Coronary artery (tissue), 2 donors: ENCODE results near the gene SPNS2.

ENCODE experiments used
- DNase-seq: peaks from one replicate; pipeline ENCODE4 v3.0.0-alpha.2; 2017; ENCODE audit warnings: low spot score
- H3K27ac ChIP-seq, 2 donors: fragments of 200-600 bp; sonication (generic); one replicate each; pipeline ENCODE4 v1.5.1; 2016 to 2019
- H3K4me3 ChIP-seq: fragments of 200-600 bp; sonication (generic); 2 replicates; pipeline ENCODE4 v1.5.1; 2016; ENCODE audit warnings: mild to moderate bottlenecking, moderate library complexity
- CTCF ChIP-seq: fragments of 200-600 bp; sonication (generic); IDR thresholded peaks from one replicate; pipeline ENCODE4 v1.5.1; 2019; ENCODE audit warnings: antibody characterized with exemption

The SPNS2 gene

GRCh38 chr17:4505187-4505586, 6.5 kb downstream of the SPNS2 start:
- Histone ChIP-seq H3K27ac (no peak overlapping the region), H3K4me3 (no peak overlapping the region)
- TF ChIP-seq CTCF = no peak
- DNase-seq = no peak

- H3K27ac ChIP-seq = peak overlapping the region in 1 of 2 donors; percentile 1
- no peak for DNase-seq
Measured at GRCh38 chr17:4506175-4506813, 7.6 kb downstream of the SPNS2 start.

GRCh38 chr17:4506892-4507291, 8.2 kb downstream of the SPNS2 start:
- DNase-seq = no peak
- H3K4me3 ChIP-seq = no peak overlapping the region
- no peak for TF ChIP-seq CTCF
- H3K27ac ChIP-seq = peak overlapping the region in 1 of 2 donors; percentile 1

More at GRCh38 chr17:4506175-4506813, 7.6 kb downstream of the SPNS2 start:
- no peak overlapping the region for H3K4me3 ChIP-seq
- no peak for TF ChIP-seq CTCF

GRCh38 chr17:4507361-4508111, 8.9 kb downstream of the SPNS2 start:
- peak overlapping the region in 1 of 2 donors; percentile 82 for H3K27ac ChIP-seq

GRCh38 chr17:4508207-4508606, 9.5 kb downstream of the SPNS2 start:
- no peak overlapping the region for H3K4me3 ChIP-seq
- H3K27ac ChIP-seq = peak overlapping the region in 1 of 2 donors; percentile 82
- TF ChIP-seq CTCF = no peak

More at GRCh38 chr17:4507361-4508111, 8.9 kb downstream of the SPNS2 start:
- no peak for TF ChIP-seq CTCF
- H3K4me3 ChIP-seq = no peak overlapping the region
- DNase-seq = no peak

GRCh38 chr17:4509401-4509800, 10.7 kb downstream of the SPNS2 start:
- DNase-seq = no peak
- no peak for TF ChIP-seq CTCF
- Histone ChIP-seq H3K4me3 (peak overlapping the region; percentile 5), H3K27ac (peak overlapping the region; percentile 35 to 82)

More at GRCh38 chr17:4508207-4508606, 9.5 kb downstream of the SPNS2 start:
- no peak for DNase-seq
